Measurements from ENCODE around the gene CPLX1. TPM values are rescaled to one million over a fixed set of nuclear protein-coding genes. Genes with fewer than 3 reads are reported as not detected.
"Not testable (repeated sequence)": the region's sequence is repeated elsewhere in the genome, so short reads cannot be mapped to it uniquely, and the experiment has no call there.

Gene CPLX1
- total RNA-seq, 4 donors from 2014 or later, result 0.38 to 0.44 TPM; not detected in 2

DNA sequence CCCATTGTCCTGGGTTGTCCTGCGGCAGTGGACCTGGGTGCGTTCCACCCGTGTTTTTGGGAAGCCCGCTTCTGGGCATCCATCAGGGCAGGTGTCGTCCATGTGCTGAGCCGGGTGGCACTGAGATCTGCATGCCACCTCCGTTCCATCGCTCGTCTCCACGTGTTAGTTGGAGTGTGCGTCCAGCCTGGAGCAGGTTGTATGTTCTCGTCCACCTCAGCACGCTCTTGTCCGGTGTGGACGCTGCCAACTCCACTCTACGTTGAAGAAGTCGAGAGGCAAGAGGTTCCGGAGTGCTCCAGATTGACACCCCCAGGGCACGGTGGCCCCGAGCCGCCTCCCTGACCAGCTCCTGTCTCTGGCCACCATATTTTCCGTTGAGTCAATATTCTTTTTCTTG, 86.4 kb downstream of the CPLX1 start:
- Histone ChIP-seq H3K27me3 (no peaks in the 10 kb centered on the region), H3K27ac (no peak overlapping the region), H3K9me3 (no peaks in the 10 kb centered on the region), H3K4me1 (no peaks in the 10 kb centered on the region), H3K36me3 (peaks cover 77% of the 10 kb centered on the region), H3K4me3 (no peak overlapping the region)
- DNase-seq (ENCODE audit: low spot score in 2 of 2), result no peak
- no peak for TF ChIP-seq POLR2A (IDR thresholded peaks at IDR 0.05)
- TF ChIP-seq POLR2AphosphoS5 (IDR thresholded peaks at IDR 0.05), result no peak
- TF ChIP-seq CTCF (IDR thresholded peaks at IDR 0.05), result no peak
- 95% methylated on average over 22 of the region's 22 CpGs for WGBS

GRCh38 chr4:738781-739280, 87.1 kb downstream of the CPLX1 start:
- no peaks in the 10 kb centered on the region for H3K27me3 ChIP-seq
- no peak for TF ChIP-seq POLR2A (IDR thresholded peaks at IDR 0.05)
- no peak for TF ChIP-seq CTCF (IDR thresholded peaks at IDR 0.05)
- no peak for TF ChIP-seq POLR2AphosphoS5 (IDR thresholded peaks at IDR 0.05)
- no peak for TF ChIP-seq EP300 (IDR thresholded peaks at IDR 0.05)
- H3K9me3 ChIP-seq, result no peaks in the 10 kb centered on the region
- H3K4me3 ChIP-seq, result no peak overlapping the region
- H3K36me3 ChIP-seq, result peaks cover 77% of the 10 kb centered on the region
- WGBS, result 83% methylated on average over 16 of the region's 16 CpGs
- DNase-seq (ENCODE audit: low spot score in 2 of 2), result no peak
- no peaks in the 10 kb centered on the region for H3K4me1 ChIP-seq
- no peak overlapping the region for H3K27ac ChIP-seq

DNA sequence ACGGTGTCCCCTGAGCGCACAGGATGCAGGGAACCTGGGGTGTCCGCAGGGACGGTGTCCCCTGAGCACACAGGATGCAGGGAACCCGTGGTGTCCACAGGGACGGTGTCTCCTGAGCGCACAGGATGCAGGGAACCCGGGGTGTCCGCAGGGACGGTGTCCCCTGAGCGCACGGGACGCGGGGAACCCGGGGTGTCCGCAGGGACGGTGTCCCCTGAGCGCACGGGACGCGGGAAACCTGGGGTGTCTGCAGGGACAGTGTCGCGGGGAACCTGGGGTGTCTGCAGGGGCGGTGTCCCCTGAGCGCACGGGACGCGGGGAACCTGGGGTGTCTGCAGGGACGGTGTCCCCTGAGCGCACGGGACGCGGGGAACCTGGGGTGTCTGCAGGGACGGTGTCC, 89.4 kb downstream of the CPLX1 start:
- not testable (repeated sequence) for H3K4me3 ChIP-seq; H3K4me1 ChIP-seq; H3K27ac ChIP-seq; H3K9me3 ChIP-seq; H3K27me3 ChIP-seq; DNase-seq (ENCODE audit: low spot score in 2 of 2)
- peaks cover 89% of the 10 kb centered on the region for H3K36me3 ChIP-seq
- 96% methylated on average over 24 of the region's 34 CpGs for WGBS

GRCh38 chr4:735583-735982, 90.3 kb downstream of the CPLX1 start:
- Histone ChIP-seq H3K36me3 (peaks cover 90% of the 10 kb centered on the region), H3K9me3 (no peaks in the 10 kb centered on the region), H3K4me1 (no peaks in the 10 kb centered on the region), H3K4me3 (no peak overlapping the region), H3K27me3 (no peaks in the 10 kb centered on the region), H3K27ac (no peak overlapping the region)
- 94% methylated on average over 8 of the region's 8 CpGs for WGBS
- TF ChIP-seq EP300 (IDR thresholded peaks at IDR 0.05) (no peak), POLR2A (IDR thresholded peaks at IDR 0.05) (no peak), POLR2AphosphoS5 (IDR thresholded peaks at IDR 0.05) (no peak), CTCF (IDR thresholded peaks at IDR 0.05) (no peak)
- DNase-seq (ENCODE audit: low spot score in 2 of 2), result no peak

Other genes with a start within 250 kb of the CPLX1 start
- 1 to 10 TPM in 3 of 4 donors, under 1 TPM in 1; 0.40 to 8.7 (median 3.5) TPM for gene TMEM271, start 249.8 kb downstream of the CPLX1 start, total RNA-seq
- gene PDE6B, start 200.6 kb downstream of the CPLX1 start, total RNA-seq, result 1 to 10 TPM in 1 of 4 donors, under 1 TPM in 1, not detected in 2; 0.95 to 9.5 TPM
- 100 to 1,000 TPM in 2 of 4 donors, 10 to 100 TPM in 2; 60.2 to 167 (median 102) TPM for gene ATP5ME, start 151.9 kb downstream of the CPLX1 start, total RNA-seq
- 10 to 100 TPM in 2 of 4 donors, 1 to 10 TPM in 2; 5.3 to 20.4 (median 10.5) TPM for gene MYL5, start 151.6 kb downstream of the CPLX1 start, total RNA-seq
- gene SLC49A3, start 137.0 kb downstream of the CPLX1 start, total RNA-seq, result 10 to 100 TPM in 3 of 4 donors, 1 to 10 TPM in 1; 8.9 to 21.1 (median 17.4) TPM
- gene PCGF3, start 120.3 kb downstream of the CPLX1 start, total RNA-seq, result 100 to 1,000 TPM in 1 of 4 donors, 10 to 100 TPM in 3; 59.7 to 152 (median 71.2) TPM
- gene GAK, start 106.2 kb upstream of the CPLX1 start, total RNA-seq, result 100 to 1,000 TPM; 108 to 166 (median 132) TPM
- gene TMEM175, start 106.3 kb upstream of the CPLX1 start, total RNA-seq, result 10 to 100 TPM; 41.1 to 98.3 (median 65.3) TPM
- 10 to 100 TPM; 19.5 to 27.6 (median 23.8) TPM for gene DGKQ, start 147.4 kb upstream of the CPLX1 start, total RNA-seq
- gene IDUA, start 160.9 kb upstream of the CPLX1 start, total RNA-seq, result 10 to 100 TPM; 11.0 to 33.1 (median 19.7) TPM
- gene SLC26A1, start 167.3 kb upstream of the CPLX1 start, total RNA-seq, result under 1 TPM in 1 of 4 donors, not detected in 3; 0.30 TPM
- gene FGFRL1, start 185.5 kb upstream of the CPLX1 start, total RNA-seq, result 10 to 100 TPM in 3 of 4 donors, 1 to 10 TPM in 1; 9.0 to 19.9 (median 12.0) TPM